ENCODE data around the gene NKX6-2.

NKX6-2 gene

DNA sequence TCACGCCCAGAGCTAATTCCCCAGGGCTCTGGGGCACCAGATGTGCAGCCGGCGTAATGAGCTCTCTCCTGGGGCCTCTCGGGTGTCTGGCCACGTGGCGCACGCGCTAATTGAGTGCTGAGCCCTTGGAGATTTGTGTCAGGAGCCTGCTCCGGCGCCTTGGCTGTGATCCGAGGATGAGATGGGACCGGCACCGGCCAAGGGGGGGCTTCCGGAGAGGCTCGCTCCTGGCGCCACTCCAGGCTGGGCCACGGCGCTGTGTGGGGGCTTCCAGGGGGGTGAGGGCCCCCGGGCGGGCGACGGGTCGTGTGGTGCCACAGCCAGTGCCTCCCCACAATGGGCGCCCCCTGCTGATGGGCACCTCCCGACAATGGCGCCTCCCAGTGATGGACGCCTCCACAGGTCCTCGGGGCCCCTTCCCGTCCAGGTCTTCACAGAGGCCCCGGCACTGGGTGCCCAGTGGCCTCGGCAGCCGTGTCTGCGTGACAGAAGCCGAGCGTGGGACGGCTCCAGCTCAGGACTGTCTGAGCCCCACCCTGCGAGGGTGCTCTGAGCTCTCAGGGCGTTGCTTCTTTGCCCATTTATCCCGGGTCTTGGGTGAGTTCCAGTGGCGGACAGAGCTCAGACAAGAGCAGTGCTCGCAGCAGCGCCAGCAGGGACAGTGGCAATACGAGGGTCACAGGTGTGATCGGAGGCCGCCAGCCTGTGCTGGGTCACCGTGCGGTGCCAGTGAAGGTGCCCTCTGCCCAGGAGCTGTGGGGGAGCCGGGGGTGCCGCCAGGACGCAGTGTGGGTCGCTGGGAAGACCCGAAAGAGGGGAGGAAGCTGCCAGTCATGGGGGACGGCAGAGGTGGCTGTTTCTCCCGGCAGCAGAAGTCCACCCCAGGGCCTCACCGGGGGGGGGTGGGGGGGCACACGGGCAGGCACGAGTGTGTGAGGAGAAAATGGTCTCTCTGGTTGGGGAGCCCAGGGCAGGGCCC lies 8.2 kb upstream of the NKX6-2 start (continued):
- TF ChIP-seq ZNF785 (tag by site-specific recombination; IDR thresholded peaks at IDR 0.05) = no peak
- TF ChIP-seq ZNF560 (tag by site-specific recombination; IDR thresholded peaks at IDR 0.05; ENCODE audit: borderline replicate concordance) = no peak
- TF ChIP-seq, protein P1, sequence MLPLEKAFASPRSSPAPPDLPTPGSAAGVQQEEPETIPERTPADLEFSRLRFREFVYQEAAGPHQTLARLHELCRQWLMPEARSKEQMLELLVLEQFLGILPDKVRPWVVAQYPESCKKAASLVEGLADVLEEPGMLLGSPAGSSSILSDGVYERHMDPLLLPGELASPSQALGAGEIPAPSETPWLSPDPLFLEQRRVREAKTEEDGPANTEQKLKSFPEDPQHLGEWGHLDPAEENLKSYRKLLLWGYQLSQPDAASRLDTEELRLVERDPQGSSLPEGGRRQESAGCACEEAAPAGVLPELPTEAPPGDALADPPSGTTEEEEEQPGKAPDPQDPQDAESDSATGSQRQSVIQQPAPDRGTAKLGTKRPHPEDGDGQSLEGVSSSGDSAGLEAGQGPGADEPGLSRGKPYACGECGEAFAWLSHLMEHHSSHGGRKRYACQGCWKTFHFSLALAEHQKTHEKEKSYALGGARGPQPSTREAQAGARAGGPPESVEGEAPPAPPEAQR (tag by site-specific recombination; IDR thresholded peaks at IDR 0.05) = no peak
- peak; percentile 68; the same call in 1 of the 2 replicates for TF ChIP-seq SCRT1 (tag by site-specific recombination; IDR thresholded peaks at IDR 0.05; ENCODE audit: borderline replicate concordance)
- TF ChIP-seq ZNF140 (tag by site-specific recombination; IDR thresholded peaks at IDR 0.05) = no peak
- TF ChIP-seq KLF16 (tag by site-specific recombination; IDR thresholded peaks at IDR 0.05) = 0 out of 2 replicates have a peak, but pooled peaks have one; percentile 23
- no peak for TF ChIP-seq ZNF274 (IDR thresholded peaks at IDR 0.05; ENCODE audit: low read length)
- no peak for TF ChIP-seq ZNF274 (tag by site-specific recombination; IDR thresholded peaks at IDR 0.05; ENCODE audit: borderline replicate concordance)
- TF ChIP-seq ZNF776 (tag by site-specific recombination; IDR thresholded peaks at IDR 0.05; ENCODE audit: borderline replicate concordance) = no peak
- TF ChIP-seq ZEB2 (tag by site-specific recombination; IDR thresholded peaks at IDR 0.05) = peak; percentile 94
- TF ChIP-seq ZBTB8A (tag by site-specific recombination; IDR thresholded peaks at IDR 0.05) = peak; percentile 76
- 0 out of 2 replicates have a peak, but pooled peaks have one; percentile 13 for TF ChIP-seq KLF9 (tag by site-specific recombination; IDR thresholded peaks at IDR 0.05; ENCODE audit: low read depth)
- TF ChIP-seq ZNF571 (tag by site-specific recombination; IDR thresholded peaks at IDR 0.05) = no peak
- no peak for TF ChIP-seq ZFP41 (tag by site-specific recombination; IDR thresholded peaks at IDR 0.05; ENCODE audit: borderline replicate concordance)
- TF ChIP-seq ZNF585B (tag by site-specific recombination; IDR thresholded peaks at IDR 0.05) = no peak
- no peak for TF ChIP-seq ZNF670 (tag by site-specific recombination; IDR thresholded peaks at IDR 0.05; ENCODE audit: low read depth)
- TF ChIP-seq ZSCAN16 (tag by site-specific recombination; IDR thresholded peaks at IDR 0.05) = 0 out of 2 replicates have a peak, but pooled peaks have one; percentile 10
- TF ChIP-seq ZNF404 (tag by site-specific recombination; IDR thresholded peaks at IDR 0.05) = no peak
- TF ChIP-seq ZNF658 (tag by site-specific recombination; IDR thresholded peaks at IDR 0.05) = no peak
- TF ChIP-seq, protein P2, sequence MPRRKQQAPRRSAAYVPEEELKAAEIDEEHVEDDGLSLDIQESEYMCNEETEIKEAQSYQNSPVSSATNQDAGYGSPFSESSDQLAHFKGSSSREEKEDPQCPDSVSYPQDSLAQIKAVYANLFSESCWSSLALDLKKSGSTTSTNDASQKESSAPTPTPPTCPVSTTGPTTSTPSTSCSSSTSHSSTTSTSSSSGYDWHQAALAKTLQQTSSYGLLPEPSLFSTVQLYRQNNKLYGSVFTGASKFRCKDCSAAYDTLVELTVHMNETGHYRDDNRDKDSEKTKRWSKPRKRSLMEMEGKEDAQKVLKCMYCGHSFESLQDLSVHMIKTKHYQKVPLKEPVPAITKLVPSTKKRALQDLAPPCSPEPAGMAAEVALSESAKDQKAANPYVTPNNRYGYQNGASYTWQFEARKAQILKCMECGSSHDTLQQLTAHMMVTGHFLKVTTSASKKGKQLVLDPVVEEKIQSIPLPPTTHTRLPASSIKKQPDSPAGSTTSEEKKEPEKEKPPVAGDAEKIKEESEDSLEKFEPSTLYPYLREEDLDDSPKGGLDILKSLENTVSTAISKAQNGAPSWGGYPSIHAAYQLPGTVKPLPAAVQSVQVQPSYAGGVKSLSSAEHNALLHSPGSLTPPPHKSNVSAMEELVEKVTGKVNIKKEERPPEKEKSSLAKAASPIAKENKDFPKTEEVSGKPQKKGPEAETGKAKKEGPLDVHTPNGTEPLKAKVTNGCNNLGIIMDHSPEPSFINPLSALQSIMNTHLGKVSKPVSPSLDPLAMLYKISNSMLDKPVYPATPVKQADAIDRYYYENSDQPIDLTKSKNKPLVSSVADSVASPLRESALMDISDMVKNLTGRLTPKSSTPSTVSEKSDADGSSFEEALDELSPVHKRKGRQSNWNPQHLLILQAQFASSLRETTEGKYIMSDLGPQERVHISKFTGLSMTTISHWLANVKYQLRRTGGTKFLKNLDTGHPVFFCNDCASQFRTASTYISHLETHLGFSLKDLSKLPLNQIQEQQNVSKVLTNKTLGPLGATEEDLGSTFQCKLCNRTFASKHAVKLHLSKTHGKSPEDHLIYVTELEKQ (tag by site-specific recombination; IDR thresholded peaks at IDR 0.05; ENCODE audit: borderline replicate concordance) = peak; percentile 92
- TF ChIP-seq, protein P3, sequence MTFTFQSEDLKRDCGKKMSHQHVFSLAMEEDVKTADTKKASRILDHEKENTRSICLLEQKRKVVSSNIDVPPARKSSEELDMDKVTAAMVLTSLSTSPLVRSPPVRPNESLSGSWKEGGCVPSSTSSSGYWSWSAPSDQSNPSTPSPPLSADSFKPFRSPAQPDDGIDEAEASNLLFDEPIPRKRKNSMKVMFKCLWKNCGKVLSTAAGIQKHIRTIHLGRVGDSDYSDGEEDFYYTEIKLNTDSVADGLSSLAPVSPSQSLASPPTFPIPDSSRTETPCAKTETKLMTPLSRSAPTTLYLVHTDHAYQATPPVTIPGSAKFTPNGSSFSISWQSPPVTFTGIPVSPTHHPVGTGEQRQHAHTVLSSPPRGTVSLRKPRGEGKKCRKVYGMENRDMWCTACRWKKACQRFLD (tag by site-specific recombination; IDR thresholded peaks at IDR 0.05) = no peak
- TF ChIP-seq GLI4 (tag by site-specific recombination; IDR thresholded peaks at IDR 0.05) = 0 out of 2 replicates have a peak, but pooled peaks have one; percentile 41
- peak; percentile 76 for TF ChIP-seq IKZF3 (tag by site-specific recombination; IDR thresholded peaks at IDR 0.05)
- TF ChIP-seq, protein P4, sequence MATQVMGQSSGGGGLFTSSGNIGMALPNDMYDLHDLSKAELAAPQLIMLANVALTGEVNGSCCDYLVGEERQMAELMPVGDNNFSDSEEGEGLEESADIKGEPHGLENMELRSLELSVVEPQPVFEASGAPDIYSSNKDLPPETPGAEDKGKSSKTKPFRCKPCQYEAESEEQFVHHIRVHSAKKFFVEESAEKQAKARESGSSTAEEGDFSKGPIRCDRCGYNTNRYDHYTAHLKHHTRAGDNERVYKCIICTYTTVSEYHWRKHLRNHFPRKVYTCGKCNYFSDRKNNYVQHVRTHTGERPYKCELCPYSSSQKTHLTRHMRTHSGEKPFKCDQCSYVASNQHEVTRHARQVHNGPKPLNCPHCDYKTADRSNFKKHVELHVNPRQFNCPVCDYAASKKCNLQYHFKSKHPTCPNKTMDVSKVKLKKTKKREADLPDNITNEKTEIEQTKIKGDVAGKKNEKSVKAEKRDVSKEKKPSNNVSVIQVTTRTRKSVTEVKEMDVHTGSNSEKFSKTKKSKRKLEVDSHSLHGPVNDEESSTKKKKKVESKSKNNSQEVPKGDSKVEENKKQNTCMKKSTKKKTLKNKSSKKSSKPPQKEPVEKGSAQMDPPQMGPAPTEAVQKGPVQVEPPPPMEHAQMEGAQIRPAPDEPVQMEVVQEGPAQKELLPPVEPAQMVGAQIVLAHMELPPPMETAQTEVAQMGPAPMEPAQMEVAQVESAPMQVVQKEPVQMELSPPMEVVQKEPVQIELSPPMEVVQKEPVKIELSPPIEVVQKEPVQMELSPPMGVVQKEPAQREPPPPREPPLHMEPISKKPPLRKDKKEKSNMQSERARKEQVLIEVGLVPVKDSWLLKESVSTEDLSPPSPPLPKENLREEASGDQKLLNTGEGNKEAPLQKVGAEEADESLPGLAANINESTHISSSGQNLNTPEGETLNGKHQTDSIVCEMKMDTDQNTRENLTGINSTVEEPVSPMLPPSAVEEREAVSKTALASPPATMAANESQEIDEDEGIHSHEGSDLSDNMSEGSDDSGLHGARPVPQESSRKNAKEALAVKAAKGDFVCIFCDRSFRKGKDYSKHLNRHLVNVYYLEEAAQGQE (tag by site-specific recombination; IDR thresholded peaks at IDR 0.05) = no peak
- TF ChIP-seq, protein P5, sequence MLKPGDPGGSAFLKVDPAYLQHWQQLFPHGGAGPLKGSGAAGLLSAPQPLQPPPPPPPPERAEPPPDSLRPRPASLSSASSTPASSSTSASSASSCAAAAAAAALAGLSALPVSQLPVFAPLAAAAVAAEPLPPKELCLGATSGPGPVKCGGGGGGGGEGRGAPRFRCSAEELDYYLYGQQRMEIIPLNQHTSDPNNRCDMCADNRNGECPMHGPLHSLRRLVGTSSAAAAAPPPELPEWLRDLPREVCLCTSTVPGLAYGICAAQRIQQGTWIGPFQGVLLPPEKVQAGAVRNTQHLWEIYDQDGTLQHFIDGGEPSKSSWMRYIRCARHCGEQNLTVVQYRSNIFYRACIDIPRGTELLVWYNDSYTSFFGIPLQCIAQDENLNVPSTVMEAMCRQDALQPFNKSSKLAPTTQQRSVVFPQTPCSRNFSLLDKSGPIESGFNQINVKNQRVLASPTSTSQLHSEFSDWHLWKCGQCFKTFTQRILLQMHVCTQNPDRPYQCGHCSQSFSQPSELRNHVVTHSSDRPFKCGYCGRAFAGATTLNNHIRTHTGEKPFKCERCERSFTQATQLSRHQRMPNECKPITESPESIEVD (tag by site-specific recombination; IDR thresholded peaks at IDR 0.05) = peak; percentile 8; the same call in 1 of the 2 replicates
- TF ChIP-seq ZNF830 (tag by site-specific recombination; IDR thresholded peaks at IDR 0.05; ENCODE audit: low read depth) = no peak
- TF ChIP-seq SP2 (tag by site-specific recombination; IDR thresholded peaks at IDR 0.05) = no peak
- peak; percentile 78 for TF ChIP-seq ZNF843 (tag by site-specific recombination; IDR thresholded peaks at IDR 0.05)

Measured in HEK293 (cell line).